DND-41 (cell line): ENCODE results near the gene SNX19.

Experiments
- ATAC-seq: fragments of 200-7000 bp; cut with Tn5 transposase; 3 replicates; pipeline ENCODE4 v1.9.1; 2021; ENCODE audit warnings: low read depth; ENCODE audit not compliant: insufficient read depth
- DNase-seq: peaks from one replicate; pipeline ENCODE4 v3.0.0-alpha.2; 2020
- H2AFZ ChIP-seq: 2 replicates; pipeline ENCODE4 v1.6.0; 2012; ENCODE audit warnings: low read depth, low read length
- H3K27ac ChIP-seq: 2 replicates; pipeline ENCODE4 v1.5.1; 2012; ENCODE audit warnings: low read length, inconsistent platforms
- H3K27me3 ChIP-seq: fragments of 200-600 bp; sonication (generic); 2 replicates; pipeline ENCODE4 v1.6.0; 2012; ENCODE audit warnings: low read length, mild to moderate bottlenecking, inconsistent platforms; ENCODE audit not compliant: insufficient read depth, poor library complexity
- H3K36me3 ChIP-seq: 2 replicates; pipeline ENCODE4 v1.5.1; 2012; ENCODE audit warnings: low read length, inconsistent platforms; ENCODE audit not compliant: insufficient read depth
- H3K4me1 ChIP-seq: 2 replicates; pipeline ENCODE4 v1.5.1; 2012; ENCODE audit warnings: mild to moderate bottlenecking, low read length; ENCODE audit not compliant: insufficient read depth
- H3K4me2 ChIP-seq: 2 replicates; pipeline ENCODE4 v1.6.0; 2012; ENCODE audit warnings: mild to moderate bottlenecking, moderate library complexity, low read length, inconsistent platforms; ENCODE audit not compliant: insufficient read depth
- H3K4me3 ChIP-seq, 2 experiments: fragments of 200-600 bp in 1 of 2; shearing (Covaris generic) in 1 of 2; 2 replicates each; pipeline ENCODE4 v1.5.1; 2012 to 2016; ENCODE audit warnings: inconsistent platforms in 2 of 2, low read length in 2 of 2, mild to moderate bottlenecking in 2 of 2, low read depth in 1 of 2, moderate library complexity in 1 of 2
- H3K79me2 ChIP-seq: 2 replicates; pipeline ENCODE4 v1.6.0; 2012; ENCODE audit warnings: low read length, inconsistent platforms; ENCODE audit not compliant: insufficient read depth
- H3K9ac ChIP-seq: 2 replicates; pipeline ENCODE4 v1.6.0; 2012; ENCODE audit warnings: low read depth, mild to moderate bottlenecking, inconsistent platforms, low read length, moderate library complexity
- H3K9me3 ChIP-seq: 2 replicates; pipeline ENCODE4 v1.5.1; 2012; ENCODE audit warnings: low read length, moderate library complexity, mild to moderate bottlenecking, inconsistent platforms; ENCODE audit not compliant: insufficient read depth, severe bottlenecking
- H4K20me1 ChIP-seq: 2 replicates; pipeline ENCODE4 v1.6.0; 2012; ENCODE audit warnings: low read length; ENCODE audit not compliant: insufficient read depth
- CTCF ChIP-seq: IDR thresholded peaks from 2 replicates; pipeline ENCODE4 v1.5.1; 2012; ENCODE audit warnings: borderline replicate concordance, low read length, moderate library complexity, mild to moderate bottlenecking; ENCODE audit not compliant: poor library complexity, severe bottlenecking; ENCODE audit errors: extremely low read depth
- EZH2 ChIP-seq: IDR thresholded peaks from 3 replicates; pipeline ENCODE4 v1.6.1; 2012; ENCODE audit warnings: borderline replicate concordance, low read depth, mild to moderate bottlenecking, moderate library complexity, low read length, inconsistent platforms; ENCODE audit not compliant: severe bottlenecking

SNX19 gene

GRCh38 chr11:130918081-130918480, 1.8 kb upstream of the SNX19 start:
- Histone ChIP-seq H3K36me3 (peaks cover 29% of the 10 kb centered on the region), H3K4me2 (no peak overlapping the region), H3K4me3 (no peak overlapping the region), H3K27ac (no peak overlapping the region), H2AFZ (0 out of 2 replicates have a peak overlapping the region, but pooled peaks have one; percentile 91), H3K9ac (no peak overlapping the region), H3K79me2 (peaks cover 25% of the 10 kb centered on the region), H3K9me3 (no peaks in the 10 kb centered on the region), H4K20me1 (no peaks in the 10 kb centered on the region), H3K4me1 (peaks cover 31% of the 10 kb centered on the region), H3K27me3 (no peaks in the 10 kb centered on the region)
- no peak for TF ChIP-seq EZH2
- no peak for TF ChIP-seq CTCF
- no peak for ATAC-seq
- DNase-seq: no peak

- Histone ChIP-seq H4K20me1 (no peaks in the 10 kb centered on the region), H3K9ac (peak overlapping the region; percentile 94), H3K4me3 (peak overlapping the region; percentile 76 to 97), H3K4me1 (peaks cover 31% of the 10 kb centered on the region), H3K27ac (peak overlapping the region; percentile 22; the same call in 1 of the 2 replicates), H3K79me2 (peaks cover 30% of the 10 kb centered on the region), H3K36me3 (peaks cover 37% of the 10 kb centered on the region), H2AFZ (peak overlapping the region; percentile 91), H3K4me2 (peak overlapping the region; percentile 88), H3K27me3 (no peaks in the 10 kb centered on the region), H3K9me3 (no peaks in the 10 kb centered on the region)
- no peak for TF ChIP-seq EZH2
- no peak for TF ChIP-seq CTCF
- ATAC-seq: no peak
- no peak for DNase-seq
These were observed 631 bp upstream of the SNX19 start for GRCh38 chr11:130916910-130917309.

DNA sequence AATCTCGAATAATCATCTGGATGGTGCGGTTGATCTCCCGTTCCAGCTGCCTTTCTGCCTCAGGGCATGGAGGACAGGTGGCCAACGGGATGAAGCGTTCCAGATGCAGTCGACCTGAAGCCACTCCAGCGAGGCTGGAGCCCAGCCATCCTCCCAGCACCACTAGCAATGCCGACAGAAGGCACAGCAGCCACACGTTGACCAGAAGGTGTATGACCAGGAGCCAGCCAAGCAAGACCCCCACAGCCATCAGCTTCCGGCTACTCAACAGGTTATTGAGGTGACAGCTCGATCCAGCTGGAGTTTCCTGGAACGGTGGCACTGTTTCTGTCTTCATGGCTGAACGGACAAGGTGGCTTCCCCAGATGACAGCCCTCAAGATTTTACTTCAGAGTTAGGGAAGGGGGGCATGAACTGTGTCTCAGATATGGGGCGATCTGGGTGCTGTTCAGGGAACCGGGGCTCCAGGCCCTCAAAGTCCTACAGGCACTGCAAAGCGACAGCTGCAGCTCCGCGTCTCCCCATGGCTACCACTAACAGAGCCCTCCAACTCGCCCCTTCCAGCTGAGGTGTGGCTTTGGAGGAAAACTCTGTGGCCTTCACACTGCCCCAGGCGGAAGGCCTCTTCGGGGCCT, 559 bp downstream of the SNX19 start:
- no peaks in the 10 kb centered on the region for H3K27me3 ChIP-seq
- H3K4me2 ChIP-seq: peak overlapping the region; percentile 88
- peak overlapping the region; percentile 84 for H3K27ac ChIP-seq
- H3K79me2 ChIP-seq: peaks cover 34% of the 10 kb centered on the region
- H3K4me1 ChIP-seq: peaks cover 31% of the 10 kb centered on the region
- DNase-seq: no peak
- no peaks in the 10 kb centered on the region for H4K20me1 ChIP-seq
- peak overlapping the region; percentile 76 to 97 for H3K4me3 ChIP-seq
- peak; percentile 53 for ATAC-seq
- no peaks in the 10 kb centered on the region for H3K9me3 ChIP-seq
- no peak for TF ChIP-seq CTCF
- TF ChIP-seq EZH2: no peak
- H3K9ac ChIP-seq: peak overlapping the region; percentile 94
- peaks cover 44% of the 10 kb centered on the region for H3K36me3 ChIP-seq
- peak overlapping the region; percentile 91 for H2AFZ ChIP-seq
